COLO668 (cell line): ENCODE data around the gene SLC35F5.
"Not testable (repeated sequence)": the region's sequence is repeated elsewhere in the genome, so short reads cannot be mapped to it uniquely, and the experiment has no call there.

ENCODE experiments used
- DNase-seq: peaks from one replicate; lab custom pipeline; 2025; ENCODE audit not compliant: unreplicated experiment; lab: John Stamatoyannopoulos, UW

SLC35F5 gene

GRCh38 chr2:113756355-113757137 lies at the start of gene SLC35F5:
TSS of gene SLC35F5 (minus strand) at chr2:113756642. CDS start at chr2:113756409, 233 bp downstream.
- DNase-seq = peak; percentile 95

GRCh38 chr2:113799375-113799774 lies 42.9 kb upstream of the SLC35F5 start:
- no peak for DNase-seq

- no peak for DNase-seq
Observed at GRCh38 chr2:113797237-113797636, 40.8 kb upstream of the SLC35F5 start.

GRCh38 chr2:113796592-113797175 lies 40.2 kb upstream of the SLC35F5 start:
- DNase-seq = no peak

- DNase-seq = no peak
Observed at GRCh38 chr2:113795405-113795920, 39.0 kb upstream of the SLC35F5 start.

- DNase-seq = no peak
Observed at GRCh38 chr2:113791697-113792590, 35.5 kb upstream of the SLC35F5 start.

- no peak for DNase-seq
Observed at GRCh38 chr2:113784823-113785744, 28.6 kb upstream of the SLC35F5 start.

- DNase-seq = no peak
Observed at GRCh38 chr2:113780472-113780871, 24.0 kb upstream of the SLC35F5 start.

- DNase-seq = no peak
Observed at GRCh38 chr2:113777371-113777770, 20.9 kb upstream of the SLC35F5 start.

GRCh38 chr2:113776949-113777348 lies 20.5 kb upstream of the SLC35F5 start:
- no peak for DNase-seq

- DNase-seq = not testable (repeated sequence)
Observed at GRCh38 chr2:113774616-113775015, 18.2 kb upstream of the SLC35F5 start.

- DNase-seq = no peak
Observed at GRCh38 chr2:113770929-113771328, 14.5 kb upstream of the SLC35F5 start.

- DNase-seq = no peak
Observed at GRCh38 chr2:113769555-113769954, 13.1 kb upstream of the SLC35F5 start.

- no peak for DNase-seq
Observed at GRCh38 chr2:113768770-113769169, 12.3 kb upstream of the SLC35F5 start.

- DNase-seq = no peak
Observed at GRCh38 chr2:113767811-113768460, 11.5 kb upstream of the SLC35F5 start.

- no peak for DNase-seq
Observed at GRCh38 chr2:113765276-113765675, 8.8 kb upstream of the SLC35F5 start.

- no peak for DNase-seq
Observed at GRCh38 chr2:113762377-113763118, 6.1 kb upstream of the SLC35F5 start.

- DNase-seq = no peak
Observed at GRCh38 chr2:113760400-113760799, 4.0 kb upstream of the SLC35F5 start.

- no peak for DNase-seq
Observed at GRCh38 chr2:113757138-113757657, 756 bp upstream of the SLC35F5 start.
